GM21528 (cell line): ENCODE results near the gene PRKCB.

Source experiments
- ATAC-seq: cut with Tn5 transposase; IDR thresholded peaks from one replicate; pipeline ENCODE4 v1.9.1; 2021; ENCODE audit warnings: mild to moderate bottlenecking, moderate library complexity; ENCODE audit not compliant: unreplicated experiment, low FRiP score

The PRKCB gene

GRCh38 chr16:24116989-24117388 lies 281.2 kb downstream of the PRKCB start:
- ATAC-seq: no peak

- no peak for ATAC-seq
These were observed 281.9 kb downstream of the PRKCB start for GRCh38 chr16:24117680-24118079.

GRCh38 chr16:24118126-24118821 lies 282.5 kb downstream of the PRKCB start:
- ATAC-seq: no peak

- no peak for ATAC-seq
These were observed 284.0 kb downstream of the PRKCB start for GRCh38 chr16:24119807-24120206.

GRCh38 chr16:24123275-24123674 lies 287.5 kb downstream of the PRKCB start:
- no peak for ATAC-seq

- ATAC-seq: no peak
These were observed 288.5 kb downstream of the PRKCB start for GRCh38 chr16:24124291-24124690.

GRCh38 chr16:24125214-24125613 lies 289.4 kb downstream of the PRKCB start:
- no peak for ATAC-seq

- ATAC-seq: no peak
These were observed 293.7 kb downstream of the PRKCB start for GRCh38 chr16:24129412-24129918.

- no peak for ATAC-seq
These were observed 294.8 kb downstream of the PRKCB start for GRCh38 chr16:24130494-24131085.

- no peak for ATAC-seq
These were observed 295.5 kb downstream of the PRKCB start for GRCh38 chr16:24131294-24131693.

GRCh38 chr16:24132048-24132796 lies 296.4 kb downstream of the PRKCB start:
- no peak for ATAC-seq

- ATAC-seq: no peak
These were observed 297.0 kb downstream of the PRKCB start for GRCh38 chr16:24132797-24133155.

- no peak for ATAC-seq
These were observed 300.1 kb downstream of the PRKCB start for GRCh38 chr16:24135624-24136565.

- no peak for ATAC-seq
These were observed 302.2 kb downstream of the PRKCB start for GRCh38 chr16:24138024-24138423.

- ATAC-seq: no peak
These were observed 302.8 kb downstream of the PRKCB start for GRCh38 chr16:24138575-24138974.

GRCh38 chr16:24139282-24139681 lies 303.5 kb downstream of the PRKCB start:
- ATAC-seq: no peak

- no peak for ATAC-seq
These were observed 304.9 kb downstream of the PRKCB start for GRCh38 chr16:24140730-24141129.

GRCh38 chr16:24141466-24141865 lies 305.7 kb downstream of the PRKCB start:
- ATAC-seq: no peak

GRCh38 chr16:24141917-24142316 lies 306.1 kb downstream of the PRKCB start:
- ATAC-seq: no peak

- no peak for ATAC-seq
These were observed 310.1 kb downstream of the PRKCB start for GRCh38 chr16:24145927-24146326.
